A549 treated with CpdA at 1 μM for 4 hours (cell line): ENCODE results near the gene PLA2G2F. TPM values are rescaled to one million over a fixed set of nuclear protein-coding genes. Genes with fewer than 3 reads are reported as not detected.

Experiments used
- total RNA-seq: library from RNA; stranded (reverse); fragments of 200-300 nt; extraction: Qiagen RNA extraction; gene quantifications from 5 replicates; pipeline ENCODE4 v1.2.3, GENCODE V29; 2022; ENCODE audit warnings: low read depth

Gene PLA2G2F
- total RNA-seq = 0.01 TPM in 1 of 5 replicates, not detected in the others

GRCh38 chr1:20138961-20139550 lies at the start of gene PLA2G2F:
PLA2G2F (plus strand) TSS chr1:20139323; CDS start chr1:20139428, 105 bp downstream.

DNA sequence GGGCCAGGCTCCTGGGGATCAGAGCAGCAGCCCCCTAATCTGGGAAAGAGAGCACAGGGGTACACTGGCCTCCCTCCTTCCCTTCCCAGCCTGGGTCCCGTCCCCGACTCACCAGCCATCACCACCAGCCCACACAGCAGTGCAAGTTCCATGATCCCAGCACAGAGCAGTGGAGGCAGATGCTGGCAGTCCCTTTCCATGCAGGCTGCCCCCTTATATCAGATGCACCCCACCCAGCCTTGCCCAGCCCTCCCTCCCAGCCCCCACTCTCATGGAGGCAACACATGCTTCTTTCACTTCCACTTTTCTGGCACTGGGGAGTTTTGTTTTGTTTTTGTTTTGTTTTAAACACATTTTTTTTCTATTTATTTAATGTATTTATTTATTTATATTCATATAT lies 19.8 kb upstream of the PLA2G2F start, which contains the start of gene PLA2G2D:
Gene PLA2G2D (minus strand): TSS at position 190 of the 400 bp plus-strand sequence. CDS start 38 bp downstream, at position 152.

DNA sequence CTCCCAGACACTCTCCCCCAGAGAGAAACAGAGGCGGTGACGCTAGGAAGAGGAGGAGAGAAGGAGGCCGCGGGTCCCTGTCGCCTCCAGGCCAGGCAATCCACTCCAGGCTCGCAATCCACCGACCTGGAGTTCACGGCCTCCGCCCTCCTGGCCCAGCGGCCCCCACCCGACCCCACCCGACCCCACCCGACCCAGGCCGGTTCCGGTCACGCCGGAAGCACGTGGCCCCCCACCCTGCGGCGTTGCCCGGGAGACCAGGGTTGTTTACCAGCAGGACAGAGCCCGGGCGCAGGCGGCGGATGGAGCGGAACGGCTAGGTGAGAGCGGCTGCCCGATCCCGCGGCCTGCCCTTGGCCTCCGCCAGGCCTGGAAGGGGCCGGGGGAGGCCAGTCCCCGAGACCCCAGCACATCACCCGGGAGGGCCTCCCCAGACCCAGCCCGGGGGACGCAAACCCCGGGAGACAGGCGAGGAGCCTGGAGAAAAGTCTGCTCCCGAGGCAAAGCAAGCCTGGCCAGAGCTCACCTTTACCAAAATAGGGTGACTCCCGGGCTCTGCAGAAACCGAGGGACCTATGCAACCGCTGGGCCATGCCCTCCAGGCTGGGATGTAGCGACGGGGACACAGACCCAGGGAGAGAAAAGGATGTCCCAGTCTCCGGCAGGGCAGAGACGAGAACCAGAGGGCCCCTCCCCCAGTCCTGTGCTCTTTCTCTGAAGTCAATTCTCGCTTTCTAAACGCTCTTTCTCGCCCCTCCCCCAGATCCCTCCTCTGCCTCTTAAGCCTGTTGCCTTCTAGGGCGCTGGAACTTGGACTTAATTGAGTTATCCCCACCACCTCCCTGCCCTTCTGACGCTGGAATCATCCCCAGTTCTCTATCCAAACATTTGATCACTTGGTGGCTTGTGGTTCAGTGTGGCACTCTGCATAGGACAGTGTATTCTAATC lies 47.0 kb downstream of the PLA2G2F start, which contains the start of the genes PLA2G2C and UBXN10:
Gene PLA2G2C (minus strand): TSS at position 685 of the 949 bp plus-strand sequence. CDS start 9,155 bp downstream, outside the sequence.
Gene UBXN10 (plus strand): TSS at position 263 of the 949 bp plus-strand sequence. CDS start 4,466 bp downstream, outside the sequence.

Other genes starting within 250 kb of the PLA2G2F start
- not detected in 5 replicates for gene PLA2G2E, start 215.7 kb upstream of the PLA2G2F start, total RNA-seq
- gene PLA2G2A, start 159.7 kb upstream of the PLA2G2F start, total RNA-seq = not detected in 5 replicates
- gene PLA2G5, start 69.1 kb upstream of the PLA2G2F start, total RNA-seq = not detected in 5 replicates
- 0.03 TPM in 1 of 5 replicates, not detected in the others for gene PLA2G2D, start 19.8 kb upstream of the PLA2G2F start, total RNA-seq
- not detected in 5 replicates for gene UBXN10, start 46.8 kb downstream of the PLA2G2F start, total RNA-seq
- gene PLA2G2C, start 47.2 kb downstream of the PLA2G2F start, total RNA-seq = not detected in 5 replicates
- not detected in 5 replicates for gene VWA5B1, start 151.6 kb downstream of the PLA2G2F start, total RNA-seq